IMR-90 (cell line): ENCODE results near the gene MMS19. TPM values are rescaled to one million over a fixed set of nuclear protein-coding genes. Genes with fewer than 3 reads are reported as not detected.

Experiments used
- ATAC-seq: fragments of 200-7000 bp; cut with Tn5 transposase; 2 replicates; pipeline ENCODE4 v1.9.1; 2020; ENCODE audit warnings: low read depth, mild to moderate bottlenecking, moderate library complexity
- BruUV-seq: library from RNA; stranded (reverse); fragments of 400-500 nt; replicated peaks from 2 replicates; lab custom pipeline; 2021; lab: Mats Ljungman, UMichigan
- CTCF ChIA-PET: fragments of 300-600 bp; formaldehyde crosslinking; extraction: SDS; loops from one replicate; lab custom pipeline; 2021; ENCODE audit warnings: antibody characterized with exemption; lab: Yijun Ruan, JAX
- POLR2A ChIA-PET: fragments of 300-600 bp; sonication (Branson Sonifier 250); formaldehyde crosslinking; loops from one replicate; lab custom pipeline; 2022; ENCODE audit warnings: antibody characterized with exemption; ENCODE audit not compliant: unreplicated experiment; lab: Charles Lee
- DNase-seq: peaks from one replicate; pipeline ENCODE4 v3.0.0; 2013
- H2AFZ ChIP-seq: replicated peaks from 2 replicates; pipeline ENCODE3; 2013; ENCODE audit warnings: low read length, mild to moderate bottlenecking; ENCODE audit not compliant: poor library complexity
- H2AK5ac ChIP-seq: 2 replicates; pipeline ENCODE4 v1.6.1; 2013; ENCODE audit warnings: low read depth, low read length, inconsistent platforms
- H2AK9ac ChIP-seq: replicated peaks from 2 replicates; pipeline ENCODE3; 2013; ENCODE audit warnings: mild to moderate bottlenecking, low read depth, low read length, moderate library complexity; ENCODE audit not compliant: poor library complexity
- H2BK120ac ChIP-seq: 2 replicates; pipeline ENCODE4 v1.6.1; 2013; ENCODE audit warnings: low read depth, low read length, inconsistent platforms
- H2BK15ac ChIP-seq: 3 replicates; pipeline ENCODE4 v1.6.1; 2013; ENCODE audit warnings: low read depth, low read length, inconsistent platforms
- H2BK20ac ChIP-seq: 2 replicates; pipeline ENCODE4 v1.6.1; 2013; ENCODE audit warnings: low read depth, mild to moderate bottlenecking, inconsistent platforms, low read length, moderate library complexity
- H2BK5ac ChIP-seq: 2 replicates; pipeline ENCODE4 v1.6.1; 2013; ENCODE audit warnings: mild to moderate bottlenecking, low read depth, low read length, inconsistent platforms; ENCODE audit not compliant: poor library complexity, severe bottlenecking
- H3K14ac ChIP-seq: replicated peaks from 2 replicates; pipeline ENCODE4 v1.6.1; 2013; ENCODE audit warnings: low read depth, low read length, inconsistent platforms
- H3K18ac ChIP-seq: 2 replicates; pipeline ENCODE4 v1.6.1; 2013; ENCODE audit warnings: low read depth, low read length, control low read depth
- H3K23ac ChIP-seq: 2 replicates; pipeline ENCODE4 v1.6.1; 2013; ENCODE audit warnings: low read depth, low read length, inconsistent platforms
- H3K27ac ChIP-seq: 2 replicates; pipeline ENCODE4 v1.5.1; 2013; ENCODE audit warnings: mild to moderate bottlenecking, control low read depth, low read length; ENCODE audit not compliant: insufficient read depth
- H3K27me3 ChIP-seq: 2 replicates; pipeline ENCODE4 v1.6.1; 2013; ENCODE audit warnings: low read length; ENCODE audit not compliant: control insufficient read depth, insufficient read depth
- H3K36me3 ChIP-seq: 2 replicates; pipeline ENCODE4 v1.6.1; 2013; ENCODE audit warnings: low read length, mixed read lengths; ENCODE audit not compliant: control insufficient read depth, insufficient read depth
- H3K4ac ChIP-seq: 2 replicates; pipeline ENCODE4 v1.6.1; 2013; ENCODE audit warnings: low read depth, low read length, inconsistent platforms
- H3K4me1 ChIP-seq: 2 replicates; pipeline ENCODE4 v1.6.1; 2013; ENCODE audit warnings: low read length, mixed read lengths; ENCODE audit not compliant: control insufficient read depth, insufficient read depth
- H3K4me2 ChIP-seq: 2 replicates; pipeline ENCODE4 v1.6.1; 2013; ENCODE audit warnings: low read depth, mild to moderate bottlenecking, control low read depth, low read length, moderate library complexity
- H3K4me3 ChIP-seq: 2 replicates; pipeline ENCODE4 v1.5.1; 2013; ENCODE audit warnings: low read depth, mild to moderate bottlenecking, control low read depth, low read length, moderate library complexity; ENCODE audit not compliant: insufficient read depth
- H3K56ac ChIP-seq: 2 replicates; pipeline ENCODE4 v1.6.1; 2013; ENCODE audit warnings: low read length, inconsistent platforms; ENCODE audit not compliant: insufficient read depth; ENCODE audit errors: extremely low read depth
- H3K79me1 ChIP-seq, 2 experiments: 2 replicates each; pipeline ENCODE4 v1.6.1; 2013; ENCODE audit warnings: low read length in 2 of 2, inconsistent platforms in 1 of 2, low read depth in 1 of 2
- H3K9ac ChIP-seq: 2 replicates; pipeline ENCODE4 v1.6.1; 2013; ENCODE audit warnings: low read depth, low read length, control low read depth
- H3K9me1 ChIP-seq: 2 replicates; pipeline ENCODE4 v1.6.1; 2013; ENCODE audit warnings: low read length, inconsistent platforms; ENCODE audit not compliant: insufficient read depth
- H3K9me3 ChIP-seq: 2 replicates; pipeline ENCODE4 v1.6.1; 2013; ENCODE audit warnings: low read length; ENCODE audit not compliant: control insufficient read depth, insufficient read depth
- H4K20me1 ChIP-seq: 2 replicates; pipeline ENCODE4 v1.6.1; 2013; ENCODE audit warnings: low read length, inconsistent platforms; ENCODE audit not compliant: insufficient read depth
- H4K5ac ChIP-seq: 2 replicates; pipeline ENCODE4 v1.6.1; 2013; ENCODE audit warnings: mild to moderate bottlenecking, low read depth, low read length, control low read depth
- H4K8ac ChIP-seq, 2 experiments: 2 replicates each; pipeline ENCODE4 v1.6.1; 2013; ENCODE audit warnings: low read depth in 2 of 2, low read length in 2 of 2, control low read depth in 1 of 2, inconsistent platforms in 1 of 2
- H4K91ac ChIP-seq: 2 replicates; pipeline ENCODE4 v1.6.1; 2013; ENCODE audit warnings: low read depth, low read length, inconsistent platforms; ENCODE audit not compliant: insufficient read depth
- BHLHE40 ChIP-seq: fragments of 150-350 bp; IDR thresholded peaks from 2 replicates; pipeline ENCODE4 v1.6.1; 2016; ENCODE audit warnings: mild to moderate bottlenecking, low read depth, low read length
- CHD1 ChIP-seq: IDR thresholded peaks from 2 replicates; pipeline ENCODE4 v1.6.1; 2012; ENCODE audit warnings: low read depth, low read length, improper control_type of control experiment
- FOS ChIP-seq: fragments of 150-350 bp; IDR thresholded peaks from 2 replicates; pipeline ENCODE4 v1.6.1; 2016; ENCODE audit warnings: low read depth, low read length
- MAFK ChIP-seq: IDR thresholded peaks from 2 replicates; pipeline ENCODE4 v1.6.1; 2012; ENCODE audit warnings: low read depth, low read length, improper control_type of control experiment
- MAZ ChIP-seq: IDR thresholded peaks from 2 replicates; pipeline ENCODE4 v1.6.1; 2012; ENCODE audit warnings: low read depth, mild to moderate bottlenecking, low read length, improper control_type of control experiment, moderate library complexity, borderline replicate concordance
- MXI1 ChIP-seq: IDR thresholded peaks from 2 replicates; pipeline ENCODE4 v1.6.1; 2012; ENCODE audit warnings: low read depth, mild to moderate bottlenecking, low read length, moderate library complexity, borderline replicate concordance
- POLR2A ChIP-seq: IDR thresholded peaks from 2 replicates; pipeline ENCODE4 v1.6.1; 2012; ENCODE audit warnings: mild to moderate bottlenecking, low read depth, low read length
- RAD21 ChIP-seq: IDR thresholded peaks from 2 replicates; pipeline ENCODE4 v1.6.1; 2012; ENCODE audit warnings: low read length, improper control_type of control experiment
- SMC3 ChIP-seq: fragments of 150-350 bp; IDR thresholded peaks from 2 replicates; pipeline ENCODE4 v1.6.1; 2016; ENCODE audit warnings: low read depth, mild to moderate bottlenecking, antibody characterized with exemption, low read length, moderate library complexity
- WGBS, 2 experiments: methylation state at CpG; one replicate each; pipeline versions ENCODE4 v1.1.5 to v1.1.7; 2013; ENCODE audit warnings: missing lambda C conversion rate in 2 of 2; ENCODE audit not compliant: insufficient read length in 1 of 2; ENCODE audit errors: extremely low coverage in 2 of 2; 5-methylcytosine and 5-hydroxymethylcytosine counted together
- dilution Hi-C: fragments of 300-500 bp; cut with HindIII; formaldehyde crosslinking; loops from one replicate; pipeline ENCODE4 v1.14.3; 2018; ENCODE audit warnings: low sequenced_read_pairs; ENCODE audit not compliant: unreplicated experiment
- in situ Hi-C: fragments of 300-500 bp; cut with MboI; formaldehyde crosslinking; loops from 3 replicates; pipeline ENCODE4 v1.14.3; 2019; ENCODE audit warnings: low sequenced_read_pairs, inconsistent platforms, mixed read lengths
- intact Hi-C: fragments of 100-400 bp; cut with micrococcal nuclease; formaldehyde crosslinking; loops from 2 replicates; pipeline ENCODE4 v1.10.0; 2022
- polyA plus RNA-seq, 3 experiments: library from polyadenylated mRNA; depleted of rRNA; stranded (reverse); fragments of >200 nt; gene quantifications; 2 replicates each; pipeline ENCODE4 v1.2.3, GENCODE V29; 2012; ENCODE audit warnings: low replicate concordance in 1 of 3
- total RNA-seq: library from RNA; depleted of rRNA; stranded (reverse); fragments of >200 nt; gene quantifications from 2 replicates; pipeline ENCODE4 v1.2.3, GENCODE V29; 2012
- TF ChIP-seq, protein P1 (sequence below): fragments of 150-350 bp; IDR thresholded peaks from 2 replicates; pipeline ENCODE4 v1.6.1; 2016; ENCODE audit warnings: low read depth, mild to moderate bottlenecking, low read length, moderate library complexity, borderline replicate concordance

The MMS19 gene
- total and polyA plus RNA-seq, 2 of the 4 experiments (the other 2 are of a cell fraction) = 70.1 to 72.7 TPM

GRCh38 chr10:97483506-97483905, 14.7 kb downstream of the MMS19 start:
- Histone ChIP-seq H3K18ac (no peak overlapping the region), H3K36me3 (peaks cover 20% of the 10 kb centered on the region), H4K5ac (no peak overlapping the region), H2AK5ac (no peak overlapping the region), H3K14ac (no peak overlapping the region), H3K9me3 (no peaks in the 10 kb centered on the region), H3K9ac (no peak overlapping the region), H3K4ac (no peak overlapping the region; the same call in 1 of the 2 replicates), H2AK9ac (peak overlapping the region; percentile 63), H3K4me3 (no peak overlapping the region), H2BK20ac (no peak overlapping the region), H3K27me3 (no peaks in the 10 kb centered on the region), H3K4me2 (no peak overlapping the region), H2BK120ac (no peak overlapping the region), H3K4me1 (peaks cover 7% of the 10 kb centered on the region), H3K9me1 (peaks cover 18% of the 10 kb centered on the region), H3K79me1 (peaks cover 21 to 75% of the 10 kb centered on the region in 2 experiments), H3K56ac (no peak overlapping the region), H4K8ac (no peak overlapping the region), H2BK5ac (peak overlapping the region; percentile 1), H3K27ac (no peak overlapping the region), H3K23ac (peak overlapping the region; percentile 47), H2BK15ac (no peak overlapping the region), H4K91ac (no peak overlapping the region), H2AFZ (no peak overlapping the region), H4K20me1 (peaks cover 30% of the 10 kb centered on the region)
- in situ Hi-C loops (no loop called here), dilution Hi-C loops (no loop called here), intact Hi-C loops (no loop called here)
- TF ChIP-seq MAFK = no peak
- no peak for TF ChIP-seq BHLHE40
- TF ChIP-seq, protein P1, sequence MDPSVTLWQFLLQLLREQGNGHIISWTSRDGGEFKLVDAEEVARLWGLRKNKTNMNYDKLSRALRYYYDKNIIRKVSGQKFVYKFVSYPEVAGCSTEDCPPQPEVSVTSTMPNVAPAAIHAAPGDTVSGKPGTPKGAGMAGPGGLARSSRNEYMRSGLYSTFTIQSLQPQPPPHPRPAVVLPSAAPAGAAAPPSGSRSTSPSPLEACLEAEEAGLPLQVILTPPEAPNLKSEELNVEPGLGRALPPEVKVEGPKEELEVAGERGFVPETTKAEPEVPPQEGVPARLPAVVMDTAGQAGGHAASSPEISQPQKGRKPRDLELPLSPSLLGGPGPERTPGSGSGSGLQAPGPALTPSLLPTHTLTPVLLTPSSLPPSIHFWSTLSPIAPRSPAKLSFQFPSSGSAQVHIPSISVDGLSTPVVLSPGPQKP = no peak
- no peak for TF ChIP-seq MAZ
- TF ChIP-seq CHD1 = no peak
- no peak for TF ChIP-seq FOS
- no peak for TF ChIP-seq SMC3
- TF ChIP-seq RAD21 = no peak
- no peak for TF ChIP-seq MXI1
- TF ChIP-seq POLR2A = no peak
- ATAC-seq = no peak
- ChIA-PET POLR2A (no interaction called here), CTCF (no interaction called here)
- peak; percentile 58 for DNase-seq
- WGBS, 2 experiments = no CpG with 5 or more reads among the region's 3 CpGs
- BruUV-seq = no TSS peak
